ENCODE data around the gene ZBTB20.

- TF ChIP-seq NR2C1 (IDR thresholded peaks at IDR 0.05) (no peak), ZBTB33 (IDR thresholded peaks at IDR 0.05) (no peak), SUPT20H (IDR thresholded peaks at IDR 0.05; ENCODE audit: borderline replicate concordance, control insufficient read depth, low read depth, low read length) (no peak), SP1 (IDR thresholded peaks at IDR 0.05; ENCODE audit: low read depth, low read length) (no peak), GABPA (IDR thresholded peaks at IDR 0.05; ENCODE audit: low read depth) (no peak), EZH2 (IDR thresholded peaks at IDR 0.05; ENCODE audit: borderline replicate concordance, control insufficient read depth, low read depth, low read length) (no peak), E4F1 (IDR thresholded peaks at IDR 0.05; ENCODE audit: borderline replicate concordance, partially characterized antibody) (no peak)
- TF ChIP-seq, protein P1, sequence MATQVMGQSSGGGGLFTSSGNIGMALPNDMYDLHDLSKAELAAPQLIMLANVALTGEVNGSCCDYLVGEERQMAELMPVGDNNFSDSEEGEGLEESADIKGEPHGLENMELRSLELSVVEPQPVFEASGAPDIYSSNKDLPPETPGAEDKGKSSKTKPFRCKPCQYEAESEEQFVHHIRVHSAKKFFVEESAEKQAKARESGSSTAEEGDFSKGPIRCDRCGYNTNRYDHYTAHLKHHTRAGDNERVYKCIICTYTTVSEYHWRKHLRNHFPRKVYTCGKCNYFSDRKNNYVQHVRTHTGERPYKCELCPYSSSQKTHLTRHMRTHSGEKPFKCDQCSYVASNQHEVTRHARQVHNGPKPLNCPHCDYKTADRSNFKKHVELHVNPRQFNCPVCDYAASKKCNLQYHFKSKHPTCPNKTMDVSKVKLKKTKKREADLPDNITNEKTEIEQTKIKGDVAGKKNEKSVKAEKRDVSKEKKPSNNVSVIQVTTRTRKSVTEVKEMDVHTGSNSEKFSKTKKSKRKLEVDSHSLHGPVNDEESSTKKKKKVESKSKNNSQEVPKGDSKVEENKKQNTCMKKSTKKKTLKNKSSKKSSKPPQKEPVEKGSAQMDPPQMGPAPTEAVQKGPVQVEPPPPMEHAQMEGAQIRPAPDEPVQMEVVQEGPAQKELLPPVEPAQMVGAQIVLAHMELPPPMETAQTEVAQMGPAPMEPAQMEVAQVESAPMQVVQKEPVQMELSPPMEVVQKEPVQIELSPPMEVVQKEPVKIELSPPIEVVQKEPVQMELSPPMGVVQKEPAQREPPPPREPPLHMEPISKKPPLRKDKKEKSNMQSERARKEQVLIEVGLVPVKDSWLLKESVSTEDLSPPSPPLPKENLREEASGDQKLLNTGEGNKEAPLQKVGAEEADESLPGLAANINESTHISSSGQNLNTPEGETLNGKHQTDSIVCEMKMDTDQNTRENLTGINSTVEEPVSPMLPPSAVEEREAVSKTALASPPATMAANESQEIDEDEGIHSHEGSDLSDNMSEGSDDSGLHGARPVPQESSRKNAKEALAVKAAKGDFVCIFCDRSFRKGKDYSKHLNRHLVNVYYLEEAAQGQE (IDR thresholded peaks at IDR 0.05; ENCODE audit: low read depth, low read length): no peak
- TF ChIP-seq, protein P2, sequence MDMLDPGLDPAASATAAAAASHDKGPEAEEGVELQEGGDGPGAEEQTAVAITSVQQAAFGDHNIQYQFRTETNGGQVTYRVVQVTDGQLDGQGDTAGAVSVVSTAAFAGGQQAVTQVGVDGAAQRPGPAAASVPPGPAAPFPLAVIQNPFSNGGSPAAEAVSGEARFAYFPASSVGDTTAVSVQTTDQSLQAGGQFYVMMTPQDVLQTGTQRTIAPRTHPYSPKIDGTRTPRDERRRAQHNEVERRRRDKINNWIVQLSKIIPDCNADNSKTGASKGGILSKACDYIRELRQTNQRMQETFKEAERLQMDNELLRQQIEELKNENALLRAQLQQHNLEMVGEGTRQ (IDR thresholded peaks at IDR 0.05; ENCODE audit: borderline replicate concordance, low read depth, low read length): no peak
- TF ChIP-seq, protein P3, sequence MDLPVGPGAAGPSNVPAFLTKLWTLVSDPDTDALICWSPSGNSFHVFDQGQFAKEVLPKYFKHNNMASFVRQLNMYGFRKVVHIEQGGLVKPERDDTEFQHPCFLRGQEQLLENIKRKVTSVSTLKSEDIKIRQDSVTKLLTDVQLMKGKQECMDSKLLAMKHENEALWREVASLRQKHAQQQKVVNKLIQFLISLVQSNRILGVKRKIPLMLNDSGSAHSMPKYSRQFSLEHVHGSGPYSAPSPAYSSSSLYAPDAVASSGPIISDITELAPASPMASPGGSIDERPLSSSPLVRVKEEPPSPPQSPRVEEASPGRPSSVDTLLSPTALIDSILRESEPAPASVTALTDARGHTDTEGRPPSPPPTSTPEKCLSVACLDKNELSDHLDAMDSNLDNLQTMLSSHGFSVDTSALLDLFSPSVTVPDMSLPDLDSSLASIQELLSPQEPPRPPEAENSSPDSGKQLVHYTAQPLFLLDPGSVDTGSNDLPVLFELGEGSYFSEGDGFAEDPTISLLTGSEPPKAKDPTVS (IDR thresholded peaks at IDR 0.05; ENCODE audit: low read depth, low read length): no peak
These were observed 243.9 kb downstream of the ZBTB20 start for GRCh38 chr3:114903213-114903612.
